VCaP (cell line): ENCODE measurements around the gene TP73.

Source experiments
- H3K27ac ChIP-seq: fragments of 450-650 bp; 2 replicates; pipeline ENCODE4 v1.5.1; 2017
- TF ChIP-seq, protein P1 (sequence below): fragments of 450-650 bp; conservative IDR thresholded peaks from 2 replicates; pipeline ENCODE4 v1.5.1; 2017; ENCODE audit warnings: mild to moderate bottlenecking, moderate library complexity

Gene TP73

DNA sequence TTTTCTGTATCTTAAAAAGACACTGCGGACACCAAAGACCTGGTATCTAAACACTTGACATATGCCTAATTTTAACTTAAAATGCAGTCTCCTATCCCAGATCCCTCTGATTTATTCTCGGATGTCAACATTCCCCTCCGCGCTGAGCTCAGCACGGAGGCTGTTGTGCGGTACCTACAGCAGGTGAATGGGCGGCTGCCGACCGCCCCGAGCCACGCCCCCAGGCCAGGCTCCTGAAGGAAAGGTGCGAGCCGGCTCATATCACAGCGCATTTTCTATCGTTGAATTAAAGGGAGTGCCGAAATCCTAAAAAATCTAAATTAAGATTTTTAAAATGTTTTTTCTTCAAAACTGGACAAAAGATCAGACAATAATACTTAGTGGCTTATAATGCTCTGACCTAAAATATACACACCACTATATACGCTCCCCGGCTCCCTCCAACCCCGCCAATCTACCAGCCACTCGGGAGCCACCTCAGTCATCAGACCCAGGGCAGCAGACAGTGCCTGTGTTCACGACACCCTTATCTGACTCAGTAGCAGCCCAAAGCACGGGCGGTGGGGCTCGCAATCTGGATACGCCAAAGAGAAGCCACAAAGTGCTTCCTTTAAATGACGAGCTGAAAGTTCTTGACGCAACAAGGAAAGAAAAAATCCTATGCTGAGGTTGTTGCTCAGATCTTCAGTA, 6.5 kb upstream of the TP73 start:
- TF ChIP-seq, protein P1, sequence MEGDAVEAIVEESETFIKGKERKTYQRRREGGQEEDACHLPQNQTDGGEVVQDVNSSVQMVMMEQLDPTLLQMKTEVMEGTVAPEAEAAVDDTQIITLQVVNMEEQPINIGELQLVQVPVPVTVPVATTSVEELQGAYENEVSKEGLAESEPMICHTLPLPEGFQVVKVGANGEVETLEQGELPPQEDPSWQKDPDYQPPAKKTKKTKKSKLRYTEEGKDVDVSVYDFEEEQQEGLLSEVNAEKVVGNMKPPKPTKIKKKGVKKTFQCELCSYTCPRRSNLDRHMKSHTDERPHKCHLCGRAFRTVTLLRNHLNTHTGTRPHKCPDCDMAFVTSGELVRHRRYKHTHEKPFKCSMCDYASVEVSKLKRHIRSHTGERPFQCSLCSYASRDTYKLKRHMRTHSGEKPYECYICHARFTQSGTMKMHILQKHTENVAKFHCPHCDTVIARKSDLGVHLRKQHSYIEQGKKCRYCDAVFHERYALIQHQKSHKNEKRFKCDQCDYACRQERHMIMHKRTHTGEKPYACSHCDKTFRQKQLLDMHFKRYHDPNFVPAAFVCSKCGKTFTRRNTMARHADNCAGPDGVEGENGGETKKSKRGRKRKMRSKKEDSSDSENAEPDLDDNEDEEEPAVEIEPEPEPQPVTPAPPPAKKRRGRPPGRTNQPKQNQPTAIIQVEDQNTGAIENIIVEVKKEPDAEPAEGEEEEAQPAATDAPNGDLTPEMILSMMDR, result no peak
- H3K27ac ChIP-seq, result no peak overlapping the region

DNA sequence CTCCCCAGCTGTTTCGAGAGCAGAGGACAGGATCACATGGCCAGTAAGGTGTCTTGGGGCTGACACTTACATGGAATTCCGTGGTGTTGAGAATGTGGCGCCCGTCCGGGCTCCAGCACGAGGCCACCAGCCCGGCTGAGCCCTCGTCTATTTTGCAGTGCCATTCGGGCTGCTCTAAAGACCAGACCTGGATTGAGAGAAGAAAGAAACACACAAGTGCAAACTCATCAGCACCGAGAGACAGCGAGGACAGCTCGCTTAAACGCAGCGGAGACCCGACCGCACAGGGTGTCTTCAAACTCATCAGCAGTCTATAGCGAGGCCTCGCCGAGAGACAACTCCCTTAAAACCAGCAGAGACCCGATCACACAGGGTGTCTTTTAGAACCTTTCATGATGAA, 5.7 kb upstream of the TP73 start:
- no peak overlapping the region for H3K27ac ChIP-seq
- TF ChIP-seq, protein P1, result no peak

DNA sequence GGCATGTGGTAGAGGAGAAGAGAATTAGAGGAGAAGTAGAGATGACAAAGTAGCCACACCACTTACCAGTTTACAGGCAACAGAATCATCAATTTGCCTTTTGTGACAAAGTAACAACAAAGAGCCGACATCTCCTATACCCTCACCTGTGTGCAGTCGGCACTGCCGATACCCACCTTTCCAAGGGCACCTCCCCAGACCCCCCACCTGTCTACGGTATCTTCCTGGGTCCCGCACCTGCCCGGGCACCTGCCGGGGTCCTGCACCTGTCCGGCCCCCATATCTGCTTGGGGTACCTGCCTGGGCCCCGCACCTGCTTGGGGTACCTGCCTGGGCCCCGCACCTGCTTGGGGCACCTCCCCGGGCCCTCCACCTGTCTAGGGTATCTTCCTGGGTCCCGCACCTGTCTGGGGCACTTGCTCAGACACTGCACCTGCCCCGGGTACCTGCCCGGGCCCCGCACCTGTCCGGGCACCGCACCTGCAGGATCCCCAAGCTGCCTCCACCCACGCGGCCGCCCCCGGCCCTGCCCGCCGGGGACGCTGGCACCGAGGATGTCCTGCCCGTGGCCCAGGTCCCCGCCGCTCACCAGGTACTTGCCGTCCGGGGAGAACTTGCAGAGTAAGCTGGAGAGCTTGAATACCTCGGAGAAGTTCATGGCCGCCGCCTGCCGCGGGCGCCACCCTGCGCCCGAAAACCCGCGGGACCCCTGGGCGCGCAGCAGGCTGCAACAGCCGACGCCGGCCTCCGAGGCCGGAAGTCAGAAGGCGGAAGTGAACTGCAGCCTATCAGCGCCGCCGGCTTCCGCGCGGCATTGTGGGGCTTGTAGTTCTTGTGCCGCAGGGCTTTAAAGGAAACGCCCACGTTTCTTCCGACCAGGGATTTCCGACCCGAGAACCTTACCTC, 2.7 kb upstream of the TP73 start, which contains the start of gene WRAP73:
Gene WRAP73, minus strand, starts transcription at position 762 of the 906 bp plus-strand sequence. Its CDS starts 104 bp downstream, at position 658.
- TF ChIP-seq, protein P1, result peak; percentile 42
- peak within 1 kb of the TSS; percentile 77; the same call in 1 of the 2 replicates for H3K27ac ChIP-seq

DNA sequence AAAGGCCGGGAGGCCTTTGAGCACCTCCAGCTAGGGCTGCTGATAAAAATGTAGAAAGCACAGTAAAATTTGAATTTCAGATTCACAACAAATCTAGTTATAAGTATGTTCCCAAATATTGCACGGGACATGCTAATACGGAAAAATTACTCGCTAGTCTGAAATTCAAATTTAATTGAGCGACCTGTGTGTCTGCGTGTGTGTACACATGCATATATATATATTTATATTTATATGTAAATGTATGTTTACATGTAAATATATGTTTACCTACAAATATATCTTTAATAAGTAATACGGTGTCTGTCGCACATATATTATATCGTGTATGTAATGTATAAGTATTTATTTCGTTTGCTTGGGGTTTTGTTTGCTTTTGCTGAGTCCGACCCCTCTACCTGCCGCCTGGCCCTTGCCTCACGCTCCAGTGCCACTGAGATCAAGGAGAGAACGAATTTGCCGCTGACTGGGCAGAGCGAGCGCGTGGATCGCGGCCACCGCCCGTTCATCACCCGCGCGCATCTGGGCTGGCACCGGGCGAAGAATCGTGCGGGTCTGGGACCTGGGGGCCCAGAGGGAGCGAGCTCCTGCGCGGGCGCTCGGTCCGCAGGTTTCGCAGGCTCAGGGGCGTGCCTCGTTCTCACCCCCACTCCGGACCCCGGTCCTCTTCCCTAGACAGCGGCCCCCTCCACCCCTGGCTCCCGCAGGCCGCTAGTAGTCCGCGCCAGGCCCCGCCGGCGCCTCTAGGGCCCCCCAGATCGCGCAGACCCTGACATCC, 1.9 kb upstream of the TP73 start:
- TF ChIP-seq, protein P1, result no peak
- H3K27ac ChIP-seq, result peak overlapping the region; percentile 77; the same call in 1 of the 2 replicates

DNA sequence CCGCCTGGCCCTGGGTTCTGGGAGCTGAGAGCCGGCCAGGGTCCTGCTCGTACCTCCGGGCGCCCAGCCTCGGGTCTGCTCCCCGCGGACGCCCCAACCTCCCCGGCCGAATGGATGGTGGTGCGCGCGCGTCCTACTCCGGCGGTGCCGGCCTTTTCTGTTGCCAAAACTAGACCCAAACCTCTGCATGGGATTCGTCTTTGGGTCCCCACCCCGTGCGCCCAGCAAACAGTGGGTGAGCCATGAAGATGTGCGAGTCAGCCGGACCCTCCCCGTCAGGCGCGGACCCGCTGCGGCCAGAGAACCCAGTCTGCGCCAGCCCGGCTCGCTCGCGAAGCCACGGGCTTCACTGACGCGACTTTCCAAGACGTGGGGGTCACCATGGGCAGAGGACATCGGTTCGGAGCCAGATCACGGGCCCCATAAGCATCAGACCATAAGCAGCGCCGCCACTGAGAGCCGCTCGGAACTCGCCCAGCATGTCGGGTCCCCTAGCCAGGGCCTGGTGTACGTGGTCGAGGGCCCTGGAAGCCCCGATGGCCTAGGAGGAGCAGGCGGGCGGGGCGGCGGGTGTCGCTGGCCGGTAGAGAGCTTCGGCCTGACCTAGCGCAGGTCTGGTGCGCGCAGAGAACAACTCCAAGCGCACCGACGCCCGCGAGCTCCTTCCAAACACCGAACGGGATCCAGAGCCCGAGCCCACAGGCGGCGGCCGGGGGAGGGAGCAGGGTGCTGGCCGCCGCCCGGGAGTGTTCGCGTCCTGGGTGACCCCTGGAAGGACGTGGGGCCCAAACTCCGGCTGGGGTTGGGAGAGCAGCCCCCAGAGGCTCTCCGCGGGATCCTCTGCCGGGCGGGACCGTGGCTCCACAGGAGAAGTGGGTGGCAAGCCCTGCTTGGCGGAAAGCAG, 1.0 kb upstream of the TP73 start:
- TF ChIP-seq, protein P1, result no peak
- H3K27ac ChIP-seq, result peak overlapping the region; percentile 71; the same call in 1 of the 2 replicates

DNA sequence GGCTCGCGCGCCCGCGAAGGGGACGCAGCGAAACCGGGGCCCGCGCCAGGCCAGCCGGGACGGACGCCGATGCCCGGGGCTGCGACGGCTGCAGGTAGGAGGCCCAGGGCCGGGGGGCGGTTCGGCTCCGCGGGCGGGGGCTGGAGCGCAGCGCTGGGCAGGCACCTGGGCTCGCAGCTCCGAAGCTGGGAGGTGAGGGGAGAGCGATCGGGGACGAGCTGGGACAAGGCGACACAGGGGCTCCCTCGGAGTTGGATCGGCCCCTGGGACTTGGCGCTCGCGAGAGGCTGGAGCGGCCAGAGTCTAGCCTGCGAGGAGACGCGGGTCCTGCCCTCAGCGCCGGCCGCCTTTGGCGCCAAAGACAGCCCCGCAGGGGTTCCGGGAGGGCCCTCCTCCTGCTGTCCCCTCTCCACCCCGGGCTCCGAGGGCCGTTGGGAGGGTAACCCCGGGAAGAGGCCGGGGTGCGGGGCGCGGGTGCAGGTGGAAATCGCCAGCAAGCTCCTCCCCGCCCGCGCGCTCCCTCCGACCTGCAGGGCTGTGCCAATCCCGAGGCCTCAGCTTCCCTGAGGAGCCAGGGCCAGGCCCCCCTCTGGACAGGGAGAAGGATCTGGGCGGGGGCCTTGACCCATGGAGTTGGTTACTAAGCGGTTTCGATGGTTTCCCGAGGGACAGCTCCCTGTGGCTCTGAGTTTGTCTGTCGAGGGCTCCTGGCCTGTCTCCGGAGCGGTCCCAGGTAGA, 401 bp downstream of the TP73 start:
- peak overlapping the region; percentile 71 for H3K27ac ChIP-seq
- TF ChIP-seq, protein P1, result no peak
